ENCODE data around the gene SMARCA2.

Gene SMARCA2

GRCh38 chr9:2179567-2179966 lies 164.4 kb downstream of the SMARCA2 start:
- DNase-seq = no peak

GRCh38 chr9:2180154-2180553 lies 165.0 kb downstream of the SMARCA2 start:
- no peak for DNase-seq

GRCh38 chr9:2180704-2181103 lies 165.6 kb downstream of the SMARCA2 start:
- no peak for DNase-seq

GRCh38 chr9:2181792-2182191 lies 166.6 kb downstream of the SMARCA2 start:
- no peak for DNase-seq

- DNase-seq = no peak
Measured at GRCh38 chr9:2190939-2191608, 175.9 kb downstream of the SMARCA2 start.

GRCh38 chr9:2191609-2191972 lies 176.4 kb downstream of the SMARCA2 start:
- DNase-seq = no peak

- no peak for DNase-seq
Measured at GRCh38 chr9:2192356-2192979, 177.3 kb downstream of the SMARCA2 start.

GRCh38 chr9:2193552-2193951 lies 178.4 kb downstream of the SMARCA2 start:
- no peak for DNase-seq

GRCh38 chr9:2195211-2195610 lies 180.1 kb downstream of the SMARCA2 start:
- DNase-seq = no peak

- DNase-seq = no peak
Measured at GRCh38 chr9:2196757-2197156, 181.6 kb downstream of the SMARCA2 start.

GRCh38 chr9:2198956-2199635 lies 183.9 kb downstream of the SMARCA2 start:
- DNase-seq = no peak

GRCh38 chr9:2199999-2200796 lies 185.1 kb downstream of the SMARCA2 start:
- no peak for DNase-seq

- DNase-seq = no peak
Measured at GRCh38 chr9:2208465-2208864, 193.3 kb downstream of the SMARCA2 start.

- DNase-seq = no peak
Measured at GRCh38 chr9:2208991-2209390, 193.8 kb downstream of the SMARCA2 start.

GRCh38 chr9:2209400-2209799 lies 194.3 kb downstream of the SMARCA2 start:
- DNase-seq = no peak

- no peak for DNase-seq
Measured at GRCh38 chr9:2210201-2210600, 195.1 kb downstream of the SMARCA2 start.

- no peak for DNase-seq
Measured at GRCh38 chr9:2213830-2214468, 198.8 kb downstream of the SMARCA2 start.

- no peak for DNase-seq
Measured at GRCh38 chr9:2214707-2215106, 199.6 kb downstream of the SMARCA2 start.

- DNase-seq = no peak
Measured at GRCh38 chr9:2215921-2216441, 200.8 kb downstream of the SMARCA2 start.

- DNase-seq = no peak
Measured at GRCh38 chr9:2216591-2216990, 201.4 kb downstream of the SMARCA2 start.

GRCh38 chr9:2217540-2217939 lies 202.4 kb downstream of the SMARCA2 start:
- no peak for DNase-seq

- DNase-seq = no peak
Measured at GRCh38 chr9:2220036-2220435, 204.9 kb downstream of the SMARCA2 start.

All from CD4-positive, alpha-beta T cell treated with Interferon gamma for 1 hour (primary cell).